Fibroblast of lung (primary cell): ENCODE data around the gene NID1. TPM values are rescaled to one million over a fixed set of nuclear protein-coding genes. Genes with fewer than 3 reads are reported as not detected.

Experiments used
- DNase-seq, 2 donors: peaks; one replicate each; pipeline versions ENCODE4 v3.0.0 to v3.0.0-alpha.2; 2010; ENCODE audit warnings: low read depth in 2 of 2
- H2AFZ ChIP-seq: 2 replicates; pipeline ENCODE4 v1.5.1; 2012; ENCODE audit warnings: low read length, control low read depth, inconsistent platforms
- H3K27ac ChIP-seq: 2 replicates; pipeline ENCODE4 v1.5.1; 2011; ENCODE audit warnings: low read length, control low read depth; ENCODE audit not compliant: insufficient read depth
- H3K27me3 ChIP-seq: 2 replicates; pipeline ENCODE4 v1.5.1; 2011; ENCODE audit warnings: mild to moderate bottlenecking, low read length; ENCODE audit not compliant: control insufficient read depth, insufficient read depth
- H3K36me3 ChIP-seq: 2 replicates; pipeline ENCODE4 v1.5.1; 2011; ENCODE audit warnings: low read length; ENCODE audit not compliant: control insufficient read depth, insufficient read depth
- H3K4me1 ChIP-seq: 2 replicates; pipeline ENCODE4 v1.5.1; 2011; ENCODE audit warnings: low read length; ENCODE audit not compliant: control insufficient read depth, insufficient read depth; ENCODE audit errors: extremely low read depth
- H3K4me2 ChIP-seq: 2 replicates; pipeline ENCODE4 v1.5.1; 2011; ENCODE audit warnings: low read length, control low read depth; ENCODE audit not compliant: insufficient read depth; ENCODE audit errors: extremely low read depth
- H3K4me3 ChIP-seq, 4 experiments: fragments of 200-600 bp in 1 of 4; sonication (generic) in 1 of 4; replicated peaks in 1 of 4; 2 replicates each; pipeline ENCODE4 v1.5.1; 2011 to 2016; ENCODE audit warnings: low read length in 4 of 4, low read depth in 3 of 4, mild to moderate bottlenecking in 3 of 4, control low read depth in 2 of 4, inconsistent platforms in 1 of 4, mixed read lengths in 1 of 4; ENCODE audit not compliant: insufficient read depth in 1 of 4; ENCODE audit errors: control extremely low read depth in 1 of 4
- H3K79me2 ChIP-seq: 2 replicates; pipeline ENCODE4 v1.5.1; 2012; ENCODE audit warnings: mild to moderate bottlenecking, low read length, inconsistent platforms; ENCODE audit not compliant: control insufficient read depth, insufficient read depth
- H3K9ac ChIP-seq: 2 replicates; pipeline ENCODE4 v1.5.1; 2011; ENCODE audit warnings: mild to moderate bottlenecking, low read length, control low read depth; ENCODE audit not compliant: insufficient read depth
- H3K9me3 ChIP-seq: 2 replicates; pipeline ENCODE4 v1.5.1; 2012; ENCODE audit warnings: low read depth, low read length; ENCODE audit not compliant: control insufficient read depth, insufficient read depth
- H4K20me1 ChIP-seq: 2 replicates; pipeline ENCODE4 v1.5.1; 2011; ENCODE audit warnings: low read length; ENCODE audit not compliant: control insufficient read depth, insufficient read depth; ENCODE audit errors: extremely low read depth
- CTCF ChIP-seq, 2 donors: IDR thresholded peaks in 1 of 2; conservative IDR thresholded peaks in 1 of 2; 1 replicate in 1 of 2; 2 replicates in 1 of 2; pipeline ENCODE4 v1.5.1; 2011 to 2012; ENCODE audit warnings: low read length in 2 of 2, control low read depth in 1 of 2, inconsistent platforms in 1 of 2, low read depth in 1 of 2, mild to moderate bottlenecking in 1 of 2
- EZH2 ChIP-seq: IDR thresholded peaks from 2 replicates; pipeline ENCODE4 v1.5.1; 2012; ENCODE audit warnings: low read length, control low read depth, mild to moderate bottlenecking; ENCODE audit errors: missing control alignments
- polyA plus RNA-seq, 2 donors: library from polyadenylated mRNA; depleted of rRNA in 1 of 2; stranded (reverse) in 1 of 2; unstranded in 1 of 2; fragments of >200 nt; gene quantifications; 2 replicates each; pipeline ENCODE4 v1.2.1, GENCODE V29; 2011 to 2012; ENCODE audit warnings: missing spikeins in 1 of 2
- total RNA-seq: library from RNA; depleted of rRNA; stranded (reverse); fragments of >200 nt; gene quantifications from 2 replicates; pipeline ENCODE4 v1.2.1, GENCODE V29; 2014

Gene NID1
- total and polyA plus RNA-seq, 2 donors (not counting 1 experiment from before 2014, with no cell fraction given) = 29.1 to 152 TPM

GRCh38 chr1:236085545-236086159 lies 20.8 kb upstream of the NID1 start:
- Histone ChIP-seq H3K4me2 (no peak overlapping the region), H2AFZ (no peak overlapping the region), H3K79me2 (no peaks in the 10 kb centered on the region), H3K36me3 (no peaks in the 10 kb centered on the region), H4K20me1 (no peaks in the 10 kb centered on the region), H3K4me1 (no peaks in the 10 kb centered on the region), H3K27me3 (no peaks in the 10 kb centered on the region), H3K4me3 (no peak overlapping the region), H3K27ac (no peak overlapping the region), H3K9me3 (no peaks in the 10 kb centered on the region), H3K9ac (no peak overlapping the region)
- DNase-seq = no peak
- TF ChIP-seq CTCF (conservative IDR thresholded peaks at IDR 0.05 in 1 of 2, IDR thresholded peaks at IDR 0.05 in 1 of 2; ENCODE audit: low read depth in 1 of 2, low read length in 2 of 2) (no peak), EZH2 (no peak)

- no peaks in the 10 kb centered on the region for H3K79me2 ChIP-seq
- H3K27ac ChIP-seq = no peak overlapping the region
- TF ChIP-seq CTCF (conservative IDR thresholded peaks at IDR 0.05 in 1 of 2, IDR thresholded peaks at IDR 0.05 in 1 of 2; ENCODE audit: low read depth in 1 of 2, low read length in 2 of 2) = no peak
- no peak for TF ChIP-seq EZH2
- DNase-seq = no peak
- H3K4me3 ChIP-seq = no peak overlapping the region
- no peak overlapping the region for H3K4me2 ChIP-seq
- no peaks in the 10 kb centered on the region for H3K4me1 ChIP-seq
- H3K36me3 ChIP-seq = no peaks in the 10 kb centered on the region
- H3K9me3 ChIP-seq = no peaks in the 10 kb centered on the region
- no peaks in the 10 kb centered on the region for H3K27me3 ChIP-seq
- no peak overlapping the region for H2AFZ ChIP-seq
- H4K20me1 ChIP-seq = no peaks in the 10 kb centered on the region
- no peak overlapping the region for H3K9ac ChIP-seq
These were observed 19.5 kb upstream of the NID1 start for GRCh38 chr1:236084386-236084730.

- H3K4me1 ChIP-seq = no peaks in the 10 kb centered on the region
- H4K20me1 ChIP-seq = no peaks in the 10 kb centered on the region
- H3K79me2 ChIP-seq = no peaks in the 10 kb centered on the region
- H3K9me3 ChIP-seq = no peaks in the 10 kb centered on the region
- peak; percentile 23 to 41 for DNase-seq
- H3K4me2 ChIP-seq = no peak overlapping the region
- no peak overlapping the region for H3K9ac ChIP-seq
- no peaks in the 10 kb centered on the region for H3K27me3 ChIP-seq
- H3K27ac ChIP-seq = no peak overlapping the region
- H3K36me3 ChIP-seq = no peaks in the 10 kb centered on the region
- H3K4me3 ChIP-seq = no peak overlapping the region
- no peak for TF ChIP-seq CTCF (conservative IDR thresholded peaks at IDR 0.05 in 1 of 2, IDR thresholded peaks at IDR 0.05 in 1 of 2; ENCODE audit: low read depth in 1 of 2, low read length in 2 of 2)
- no peak for TF ChIP-seq EZH2
- no peak overlapping the region for H2AFZ ChIP-seq
These were observed 18.9 kb upstream of the NID1 start for GRCh38 chr1:236083650-236084385.
